ENCODE data around the gene PCGF1. TPM values are rescaled to one million over a fixed set of nuclear protein-coding genes. Genes with fewer than 3 reads are reported as not detected.

Gene PCGF1
- total and polyA plus RNA-seq, 2 of the 13 experiments (the other 11 are each of a cell fraction or from before 2014, with no cell fraction given): 20.4 to 22.6 TPM

GRCh38 chr2:74524955-74525716 lies 17.6 kb upstream of the PCGF1 start (continued):
- peak; percentile 37; the same call in 1 of the 2 replicates for TF ChIP-seq ZNF605 (CRISPR knock-in tag; IDR thresholded peaks at IDR 0.05)
- no peak for TF ChIP-seq GRHL1 (CRISPR knock-in tag; conservative IDR thresholded peaks at IDR 0.05)
- 0 out of 2 replicates have a peak, but pooled peaks have one; percentile 87 for TF ChIP-seq ATF5 (CRISPR knock-in tag; IDR thresholded peaks at IDR 0.05; ENCODE audit: low read depth)
- TF ChIP-seq KDM5B (CRISPR knock-in tag; IDR thresholded peaks at IDR 0.05; ENCODE audit: borderline replicate concordance): 0 out of 2 replicates have a peak, but pooled peaks have one; percentile 11
- TF ChIP-seq PCBP2 (optimal IDR thresholded peaks at IDR 0.05; ENCODE audit: low read depth, low read length, poor library complexity, severe bottlenecking): no peak
- no peak for TF ChIP-seq ZNF12 (CRISPR knock-in tag; IDR thresholded peaks at IDR 0.05)
- TF ChIP-seq BRF2 (CRISPR knock-in tag; IDR thresholded peaks at IDR 0.05): 0 out of 2 replicates have a peak, but pooled peaks have one; percentile 31
- TF ChIP-seq HIVEP1 (CRISPR knock-in tag; IDR thresholded peaks at IDR 0.05): no peak
- 0 out of 2 replicates have a peak, but pooled peaks have one; percentile 34 for TF ChIP-seq ZNF333 (CRISPR knock-in tag; IDR thresholded peaks at IDR 0.05; ENCODE audit: borderline replicate concordance)
- TF ChIP-seq ZC3H13 (CRISPR knock-in tag; IDR thresholded peaks at IDR 0.05): 0 out of 2 replicates have a peak, but pooled peaks have one; percentile 15
- TF ChIP-seq ZNF572 (CRISPR knock-in tag; IDR thresholded peaks at IDR 0.05): 0 out of 2 replicates have a peak, but pooled peaks have one; percentile 83
- peak; percentile 88 for TF ChIP-seq ZBTB33 (CRISPR knock-in tag; IDR thresholded peaks at IDR 0.05)
- TF ChIP-seq FOXJ3 (CRISPR knock-in tag; IDR thresholded peaks at IDR 0.05; ENCODE audit: borderline replicate concordance): no peak
- 0 out of 2 replicates have a peak, but pooled peaks have one; percentile 11 for TF ChIP-seq UBTF (CRISPR knock-in tag; IDR thresholded peaks at IDR 0.05)
- no peak for TF ChIP-seq ZNF576 (CRISPR knock-in tag; IDR thresholded peaks at IDR 0.05)
- peak; percentile 42; the same call in 1 of the 2 replicates for TF ChIP-seq DZIP1 (CRISPR knock-in tag; IDR thresholded peaks at IDR 0.05)
